GM18505 (cell line): ENCODE measurements around the gene EIF4E.

Experiments used
- ATAC-seq: cut with Tn5 transposase; IDR thresholded peaks from one replicate; pipeline ENCODE4 v1.9.1; 2021; ENCODE audit not compliant: unreplicated experiment
- POLR2A ChIP-seq: IDR thresholded peaks from 4 replicates; pipeline ENCODE4 v1.6.1; 2011; ENCODE audit warnings: borderline replicate concordance; ENCODE audit not compliant: insufficient read depth, insufficient read length; ENCODE audit errors: extremely low read depth

Gene EIF4E, protein sequence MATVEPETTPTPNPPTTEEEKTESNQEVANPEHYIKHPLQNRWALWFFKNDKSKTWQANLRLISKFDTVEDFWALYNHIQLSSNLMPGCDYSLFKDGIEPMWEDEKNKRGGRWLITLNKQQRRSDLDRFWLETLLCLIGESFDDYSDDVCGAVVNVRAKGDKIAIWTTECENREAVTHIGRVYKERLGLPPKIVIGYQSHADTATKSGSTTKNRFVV

DNA sequence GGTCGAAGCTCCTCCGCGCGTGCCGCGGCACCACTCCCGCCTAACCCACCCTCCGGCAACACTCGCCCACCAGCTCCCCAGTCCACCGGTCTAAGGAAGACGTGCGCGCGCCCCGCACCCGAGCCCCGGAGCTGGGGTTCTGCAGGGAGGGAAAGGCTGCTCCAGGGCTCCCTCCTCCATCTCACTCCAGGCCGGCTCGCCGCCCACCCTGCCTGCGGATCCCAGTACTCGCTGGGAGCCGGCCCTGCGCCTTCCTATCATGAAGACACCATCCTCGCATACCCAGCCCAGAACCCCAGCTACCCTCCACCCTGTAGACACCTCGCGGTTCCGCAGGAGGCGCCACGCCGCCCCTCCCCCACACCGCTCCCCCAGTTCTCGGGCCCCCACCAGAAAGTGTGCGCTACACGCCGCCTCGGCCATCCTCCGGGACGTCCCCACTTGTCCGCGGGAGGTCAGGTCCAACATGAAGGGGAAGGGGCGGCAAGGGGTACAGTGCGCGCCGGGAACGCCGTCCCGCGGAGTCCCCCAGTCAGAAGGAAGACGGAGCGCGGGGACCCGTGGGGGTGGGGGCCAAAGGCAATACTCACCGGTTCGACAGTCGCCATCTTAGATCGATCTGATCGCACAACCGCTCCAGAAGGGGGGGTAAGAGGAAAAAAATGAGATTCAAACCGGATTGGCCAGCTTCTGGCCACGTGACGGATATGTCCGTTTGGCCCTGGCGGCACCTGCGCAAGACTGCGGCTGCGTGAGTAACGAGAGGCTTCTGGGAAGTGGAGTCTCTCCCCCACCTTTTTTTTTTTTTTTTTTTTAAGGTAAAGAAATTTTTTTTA is at the start of gene EIF4E:
TSS of gene EIF4E (minus strand) at position 629 of the 836 bp plus-strand sequence. CDS start at position 608, 21 bp downstream.
- ATAC-seq = peak; percentile 68
- peak; percentile 73 for TF ChIP-seq POLR2A

DNA sequence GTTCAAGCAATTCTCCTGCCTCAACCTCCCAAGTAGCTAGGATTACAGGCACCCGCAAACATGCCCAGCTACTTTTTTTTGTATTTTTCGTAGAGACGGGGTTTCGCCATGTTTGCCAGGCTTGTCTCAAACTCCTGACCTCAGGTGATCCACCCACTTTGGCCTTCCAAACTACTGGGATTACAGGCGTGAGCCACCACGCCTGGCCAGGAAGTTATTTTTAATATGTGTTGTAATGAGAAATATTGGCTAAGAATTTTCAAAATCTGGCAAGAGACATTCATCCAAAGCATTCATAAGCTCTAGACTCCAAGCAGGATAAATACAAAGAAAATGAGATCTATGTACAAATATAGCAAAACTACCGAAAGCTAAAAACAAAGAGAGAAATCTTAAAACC is 48.6 kb upstream of the EIF4E start:
- TF ChIP-seq POLR2A = no peak
- no peak for ATAC-seq

DNA sequence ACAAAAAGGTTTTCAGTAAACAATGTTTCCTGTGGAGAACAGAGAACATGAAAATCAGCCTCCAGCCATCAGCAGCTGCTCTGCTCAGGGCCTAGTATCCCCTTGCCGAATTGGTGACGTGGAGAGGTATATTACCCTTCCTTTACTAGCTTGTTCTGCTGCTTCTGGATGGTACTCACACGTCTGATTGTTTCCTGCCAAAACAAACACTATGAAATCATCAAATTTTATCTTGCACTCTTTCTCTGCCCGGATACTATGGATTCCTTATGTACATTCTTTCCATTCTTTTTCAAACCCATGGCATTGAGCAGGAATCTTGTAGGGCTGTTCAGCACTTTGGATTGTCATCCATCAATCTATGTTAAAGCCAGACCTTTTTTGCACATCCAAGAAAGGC is 47.8 kb upstream of the EIF4E start:
- TF ChIP-seq POLR2A = no peak
- no peak for ATAC-seq

DNA sequence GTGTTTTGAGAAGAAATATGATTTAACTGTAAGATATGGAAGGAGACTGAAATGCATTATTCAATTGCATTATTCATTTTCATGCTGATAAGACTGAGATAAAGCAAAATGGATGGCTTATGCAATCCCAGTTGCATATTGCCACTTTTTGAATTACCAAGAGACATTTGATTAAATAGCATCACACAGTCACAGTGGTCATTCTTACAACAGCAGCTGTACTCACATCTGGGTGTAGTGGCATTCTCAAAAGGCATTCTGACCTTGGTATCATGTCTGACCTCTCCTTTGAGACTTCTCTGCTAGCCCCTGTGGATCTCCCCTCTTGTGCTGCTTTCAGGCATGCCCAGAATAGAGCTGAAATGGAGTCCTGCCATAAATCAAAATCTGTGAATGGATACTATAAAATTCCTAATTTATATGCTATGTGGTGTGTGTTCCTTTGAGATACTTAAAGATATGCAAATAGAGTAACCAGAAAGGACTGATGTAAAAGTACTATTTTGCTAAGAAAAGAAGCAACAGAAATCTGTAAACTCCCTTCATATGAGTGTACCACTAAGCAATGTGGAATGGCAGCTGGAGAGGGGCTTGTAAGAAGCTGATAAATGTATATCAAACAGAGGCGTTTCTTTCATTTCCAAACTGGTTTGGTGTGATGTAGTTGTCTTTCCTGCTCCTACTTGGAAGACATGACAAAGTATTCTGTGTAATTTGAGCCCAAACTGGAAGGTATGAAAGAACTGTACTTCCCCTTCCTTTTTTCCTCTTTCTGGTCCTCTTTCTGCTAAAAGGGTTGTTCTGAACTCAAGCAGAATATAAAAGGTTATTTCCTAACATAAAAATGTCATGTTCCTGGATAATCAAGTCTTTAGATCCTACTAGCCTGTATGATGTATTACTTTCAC is 41.2 kb upstream of the EIF4E start:
- no peak for TF ChIP-seq POLR2A

DNA sequence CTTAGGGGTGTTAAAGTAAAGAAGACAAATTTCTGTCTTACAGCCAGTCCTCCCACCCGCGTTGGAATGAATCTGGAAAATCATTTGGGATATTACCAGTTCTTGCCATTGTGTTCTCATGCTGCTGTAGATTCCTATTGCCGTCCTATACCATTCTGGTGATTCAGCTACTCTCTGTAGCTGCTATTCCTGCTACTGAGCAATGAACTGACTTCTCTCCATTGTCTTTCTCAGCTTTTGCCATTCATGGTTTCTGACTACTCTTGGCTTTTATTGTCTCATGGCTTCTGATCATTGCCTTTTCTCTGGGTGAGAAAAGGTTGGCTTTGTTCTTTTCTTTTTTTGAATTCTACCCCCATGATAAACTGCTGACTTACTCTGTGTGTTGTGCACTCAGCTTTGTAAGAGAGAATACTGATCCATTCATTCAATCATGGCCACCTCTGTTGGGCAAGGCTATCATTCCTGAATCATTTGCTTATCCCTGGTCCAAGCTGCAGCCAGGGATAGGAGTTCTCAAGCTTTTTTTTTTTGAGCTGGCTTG is 38.9 kb upstream of the EIF4E start:
- no peak for ATAC-seq
- TF ChIP-seq POLR2A = no peak

More for the DNA sequence above, 41.2 kb upstream of the EIF4E start:
- no peak for ATAC-seq

DNA sequence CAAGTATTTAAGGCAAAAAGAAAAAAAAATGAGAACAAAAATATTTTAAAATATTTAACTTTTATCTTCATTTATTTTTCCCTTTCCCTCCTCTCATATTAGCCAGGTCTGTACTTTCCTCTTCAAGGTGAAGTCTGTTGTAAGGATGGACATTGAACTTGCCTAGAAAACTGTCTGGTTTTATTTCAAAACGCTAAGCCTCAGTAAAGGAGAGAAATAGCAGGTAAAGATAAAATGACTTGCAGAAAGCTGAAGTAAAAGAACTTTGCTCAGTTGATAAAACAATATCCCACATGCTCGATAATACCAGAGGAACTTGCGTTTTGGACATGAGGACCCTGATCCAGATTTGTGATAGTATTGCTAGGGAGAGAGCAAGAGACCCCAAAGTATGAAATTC is 38.0 kb upstream of the EIF4E start:
- no peak for TF ChIP-seq POLR2A
- no peak for ATAC-seq

DNA sequence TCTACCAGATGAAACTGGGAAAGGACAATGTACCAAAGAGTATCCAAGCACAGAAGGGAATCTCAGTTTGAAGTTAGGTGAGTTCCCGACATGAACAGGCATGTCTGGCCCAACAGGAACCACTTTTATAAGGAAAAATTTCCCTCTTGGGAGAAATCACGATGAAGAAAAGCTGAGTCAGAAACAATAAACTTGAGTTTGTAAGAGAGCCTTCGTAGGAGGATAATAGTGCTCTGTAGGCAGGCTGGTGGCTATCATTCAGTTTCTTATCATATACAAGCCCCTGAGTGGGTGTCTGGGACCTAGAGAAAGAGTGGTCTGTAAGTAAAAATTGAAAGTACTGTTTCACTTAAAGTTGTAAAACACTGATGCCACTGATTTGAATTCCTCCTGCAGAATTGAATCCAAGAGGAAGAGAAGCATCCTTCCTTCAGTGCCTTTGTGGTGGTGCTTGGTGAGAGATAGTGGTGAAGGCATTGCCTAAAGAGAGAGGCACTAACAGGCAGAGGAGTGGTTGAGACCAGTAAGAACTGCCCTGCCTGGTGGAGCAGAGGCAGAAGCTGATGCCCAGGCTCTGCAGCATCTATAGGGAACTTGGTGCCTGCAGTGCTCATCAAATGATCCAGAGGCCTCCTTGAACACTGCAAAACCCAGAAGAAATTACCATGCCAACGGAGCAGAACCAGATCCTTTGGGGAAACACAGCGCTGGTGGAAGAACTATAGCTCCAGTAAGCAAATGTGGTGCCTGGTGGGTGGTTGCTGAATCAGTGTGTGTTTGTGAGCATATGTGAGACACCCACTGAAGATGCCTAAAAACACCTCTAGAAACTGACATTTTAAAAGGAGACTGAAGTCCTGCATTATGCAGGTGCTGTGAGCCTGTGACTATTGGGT is 34.9 kb upstream of the EIF4E start:
- ATAC-seq = no peak
- no peak for TF ChIP-seq POLR2A

DNA sequence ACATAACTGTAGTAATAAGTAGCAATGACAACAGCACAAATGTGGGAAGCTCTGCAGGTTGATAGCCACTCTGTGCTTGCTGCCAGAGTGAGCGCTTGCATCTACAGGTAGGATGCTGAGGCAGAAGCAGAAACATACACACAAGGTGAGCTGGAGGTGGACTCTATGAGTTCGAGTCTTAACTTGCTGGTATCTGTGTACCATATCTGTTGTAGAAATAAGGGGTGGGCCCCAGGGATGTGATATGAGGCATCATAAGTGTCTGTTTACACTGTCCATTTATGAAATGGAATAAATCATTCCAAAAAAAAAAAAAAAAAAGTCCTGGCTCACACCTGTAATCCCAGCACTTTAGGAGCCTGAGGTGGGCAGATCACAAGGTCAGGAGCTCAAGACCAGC is 32.8 kb upstream of the EIF4E start:
- no peak for TF ChIP-seq POLR2A
- ATAC-seq = no peak

DNA sequence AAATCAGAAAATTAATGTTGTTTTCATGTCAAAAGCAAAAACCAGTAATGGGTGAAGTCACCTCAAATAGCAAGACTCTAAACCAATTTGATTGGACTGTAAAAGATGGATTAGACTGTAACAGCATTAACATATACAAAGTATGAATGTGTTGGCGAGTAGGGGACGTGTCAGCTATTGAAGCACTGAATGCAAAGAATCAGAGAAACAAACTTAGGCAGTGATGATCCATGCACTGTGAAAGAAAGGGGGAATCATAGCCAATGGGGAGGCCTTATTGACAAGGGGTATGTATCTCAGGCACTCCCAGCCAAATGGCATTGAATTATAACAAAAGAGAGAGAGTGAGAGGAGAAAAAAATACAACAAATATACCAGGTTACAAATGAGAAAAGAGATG is 30.5 kb upstream of the EIF4E start:
- TF ChIP-seq POLR2A = no peak
- no peak for ATAC-seq

DNA sequence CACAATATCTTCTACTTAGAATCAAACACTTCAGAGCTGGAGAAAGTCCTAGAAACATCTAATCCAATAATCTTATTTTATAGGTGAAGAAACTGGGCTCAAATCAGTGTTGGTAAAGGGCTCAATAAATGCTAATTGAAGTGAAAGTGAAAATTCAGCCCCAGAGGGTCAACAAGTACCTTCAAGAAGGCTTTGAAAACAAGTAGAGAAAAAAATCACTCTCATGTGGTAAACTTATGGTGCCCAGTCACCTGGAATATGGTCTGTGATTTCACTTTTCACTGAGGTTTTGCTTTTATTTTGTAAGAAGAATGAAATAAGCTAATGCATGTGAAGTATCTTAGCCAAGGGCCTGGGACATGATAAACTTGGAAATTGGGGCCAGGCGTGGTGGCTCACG is 29.1 kb upstream of the EIF4E start:
- no peak for TF ChIP-seq POLR2A

DNA sequence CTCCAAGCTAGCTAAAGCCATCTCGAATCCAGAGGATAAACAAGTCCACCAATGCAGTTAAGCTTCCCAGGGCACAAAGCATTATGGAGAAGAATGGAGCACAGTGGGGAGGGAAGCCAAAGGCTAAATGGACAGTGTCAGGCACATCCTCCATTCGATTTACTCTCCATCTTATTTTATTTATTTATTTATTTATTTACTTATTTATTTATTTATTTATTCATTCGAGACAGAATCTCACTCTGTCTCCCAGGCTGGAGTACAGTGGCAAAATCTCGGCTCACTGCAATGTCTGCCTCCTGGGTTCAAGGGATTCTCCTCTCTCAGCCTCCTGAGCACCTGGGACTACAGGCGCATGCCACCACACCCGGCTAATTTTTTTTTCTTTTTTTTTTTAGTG is 26.3 kb upstream of the EIF4E start:
- TF ChIP-seq POLR2A = no peak
- no peak for ATAC-seq

More for the DNA sequence above, 29.1 kb upstream of the EIF4E start:
- ATAC-seq = peak; percentile 61

DNA sequence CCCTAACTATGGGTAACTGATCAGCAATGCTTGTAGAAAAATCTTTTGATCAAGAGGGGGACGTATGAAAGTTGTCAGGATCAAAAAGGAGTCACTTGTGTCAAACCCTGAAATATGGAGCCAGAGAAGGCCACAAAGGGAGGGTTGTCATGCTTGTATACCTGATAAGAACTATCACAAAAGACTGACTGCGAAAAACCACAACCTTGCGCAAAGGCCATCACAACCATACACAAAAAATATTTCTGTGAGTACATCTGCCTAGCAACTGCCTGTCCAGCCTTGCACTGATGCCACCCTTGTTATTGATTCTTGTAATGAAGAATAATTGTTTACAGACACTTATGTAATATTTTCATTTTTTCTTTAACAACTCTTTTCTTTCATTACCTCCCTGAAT is 22.8 kb upstream of the EIF4E start:
- no peak for TF ChIP-seq POLR2A
- no peak for ATAC-seq
